K562 (cell line): Measurements from ENCODE around the gene SEMA4G. TPM values are rescaled to one million over a fixed set of nuclear protein-coding genes. Genes with fewer than 3 reads are reported as not detected.
A peak's percentile ranks its signal among the peaks of the same experiment; 100 is the strongest.

ENCODE experiments used
- CCNT2 ChIP-seq: IDR thresholded peaks from 2 replicates; pipeline ENCODE4 v1.6.1; 2011; ENCODE audit warnings: borderline replicate concordance, low read depth, mild to moderate bottlenecking, moderate library complexity, mixed read lengths, low read length; ENCODE audit not compliant: insufficient read length; ENCODE audit errors: extremely low read depth
- CEBPG ChIP-seq, 3 experiments: fragments of 200-800 bp in 1 of 3; sonication (Bioruptor generic) in 1 of 3; sonication (generic) in 1 of 3; formaldehyde crosslinking in 1 of 3; IDR thresholded peaks in 2 of 3; conservative IDR thresholded peaks in 1 of 3; 2 replicates each; pipeline versions ENCODE4 v1.6.1 to v1.8.0; 2016 to 2022; ENCODE audit warnings: missing compliant biosample characterization in 2 of 3, missing genetic modification characterization in 2 of 3, mild to moderate bottlenecking in 1 of 3, missing genetic modification reagents in 1 of 3
- CHD2 ChIP-seq: IDR thresholded peaks from 2 replicates; pipeline ENCODE4 v1.6.1; 2011; ENCODE audit warnings: low read depth, low read length
- CHD4 ChIP-seq: fragments of 200-600 bp; sonication (generic); IDR thresholded peaks from 3 replicates; pipeline ENCODE4 v1.6.1; 2012; ENCODE audit warnings: low read depth, mild to moderate bottlenecking, mixed read lengths, low read length, inconsistent platforms; ENCODE audit not compliant: insufficient read depth, insufficient replicate concordance, poor library complexity, severe bottlenecking
- CTBP1 ChIP-seq: fragments of 450-650 bp; IDR thresholded peaks from 2 replicates; pipeline ENCODE4 v1.6.1; 2016; ENCODE audit warnings: borderline replicate concordance
- FOXA1 ChIP-seq: fragments of 450-650 bp; IDR thresholded peaks from 2 replicates; pipeline ENCODE4 v1.6.1; 2016; ENCODE audit warnings: mild to moderate bottlenecking, borderline replicate concordance
- GATAD2B ChIP-seq: fragments of 450-650 bp; IDR thresholded peaks from 2 replicates; pipeline ENCODE4 v1.6.1; 2017; ENCODE audit warnings: mild to moderate bottlenecking, borderline replicate concordance
- MAZ ChIP-seq, 2 experiments: fragments of 450-650 bp in 1 of 2; sonication (generic) in 1 of 2; formaldehyde crosslinking; IDR thresholded peaks in 1 of 2; conservative IDR thresholded peaks in 1 of 2; 2 replicates each; pipeline versions ENCODE4 v1.4.0 to v1.5.0; 2020; ENCODE audit warnings: mild to moderate bottlenecking in 1 of 2, missing genetic modification reagents in 1 of 2
- PKNOX1 ChIP-seq: fragments of 450-650 bp; IDR thresholded peaks from 2 replicates; pipeline ENCODE4 v1.6.1; 2016
- RCOR1 ChIP-seq, 2 experiments: IDR thresholded peaks; 2 replicates each; pipeline ENCODE4 v1.6.1; 2012; ENCODE audit warnings: low read depth in 2 of 2, low read length in 2 of 2, borderline replicate concordance in 1 of 2, improper control_type of control experiment in 1 of 2
- RUNX1 ChIP-seq: sonication (generic); IDR thresholded peaks from 2 replicates; pipeline ENCODE4 v1.6.1; 2016; ENCODE audit warnings: antibody characterized with exemption, low read depth
- STAT5B ChIP-seq: fragments of 250-450 bp; sonication (Bioruptor Pico); IDR thresholded peaks from 2 replicates; pipeline ENCODE4 v1.8.0; 2021; ENCODE audit warnings: mild to moderate bottlenecking, inconsistent platforms
- TAF7 ChIP-seq: fragments of 450-650 bp; IDR thresholded peaks from 2 replicates; pipeline ENCODE4 v1.6.1; 2016; ENCODE audit warnings: missing genetic modification characterization, missing compliant biosample characterization
- TFAP4 ChIP-seq: sonication (generic); formaldehyde crosslinking; IDR thresholded peaks from 2 replicates; pipeline ENCODE4 v1.8.0; 2022; ENCODE audit warnings: missing genetic modification reagents, mild to moderate bottlenecking, moderate library complexity, borderline replicate concordance
- THAP12 ChIP-seq: fragments of 250-450 bp; sonication (Bioruptor Pico); IDR thresholded peaks from 2 replicates; pipeline ENCODE4 v1.9.0; 2021; ENCODE audit warnings: mild to moderate bottlenecking, inconsistent platforms
- THRB ChIP-seq: fragments of 450-650 bp; formaldehyde crosslinking; conservative IDR thresholded peaks from 2 replicates; pipeline ENCODE4 v1.4.0; 2022; ENCODE audit warnings: mild to moderate bottlenecking, missing genetic modification characterization
- TRIM28 ChIP-seq: fragments of 450-650 bp; IDR thresholded peaks from 2 replicates; pipeline ENCODE4 v1.6.1; 2017
- ZBTB2 ChIP-seq: fragments of 450-650 bp; IDR thresholded peaks from 2 replicates; pipeline ENCODE4 v1.6.1; 2016; ENCODE audit warnings: antibody characterized with exemption
- ZKSCAN3 ChIP-seq: fragments of 250-450 bp; sonication (Bioruptor Pico); IDR thresholded peaks from 2 replicates; pipeline ENCODE4 v1.4.0; 2020
- ZNF384 ChIP-seq: IDR thresholded peaks from 2 replicates; pipeline ENCODE4 v1.6.1; 2012; ENCODE audit warnings: low read depth, low read length, improper control_type of control experiment
- polyA plus RNA-seq, 8 experiments: library from polyadenylated mRNA; depleted of rRNA in 4 of 8; stranded (reverse) in 5 of 8; unstranded in 3 of 8; fragments of >200 nt; fragmentation: Nextera tagmentation in 2 of 8; fragmentation: Illumina TruSeq in 1 of 8; extraction: Ambion mirVana in 2 of 8; extraction: Trizol in 1 of 8; gene quantifications; 2 replicates each; pipeline versions ENCODE4 v1.2.1 to v1.2.3, GENCODE V29; 2011 to 2014; ENCODE audit warnings: inconsistent platforms in 1 of 8, missing spikeins in 1 of 8
- total RNA-seq, 7 experiments: library from RNA; depleted of rRNA in 6 of 7; stranded (reverse); fragments of >200 nt in 6 of 7; fragmentation: Illumina TruSeq in 2 of 7; extraction: Trizol in 2 of 7; gene quantifications; 2 replicates each; pipeline versions ENCODE4 v1.2.1 to v1.2.3, GENCODE V29; 2011 to 2021; ENCODE audit warnings: low replicate concordance in 1 of 7

Gene SEMA4G
- total and polyA plus RNA-seq, 9 of the 15 experiments (the other 6 are each of a cell fraction or from before 2014, with no cell fraction given) = 0.40 to 7.8 (median 1.8) TPM

GRCh38 chr10:100998183-100998990 is 29.1 kb downstream of the SEMA4G start (continued):
- TF ChIP-seq TRIM28 (no peak), PKNOX1 (0 out of 2 replicates have a peak, but pooled peaks have one; percentile 17), RCOR1 (IDR thresholded peaks at IDR 0.05; ENCODE audit: borderline replicate concordance in 1 of 2, low read depth in 2 of 2, low read length in 2 of 2) (no peak), CHD2 (no peak), GATAD2B (no peak), ZNF384 (no peak), ZKSCAN3 (no peak), MAZ (CRISPR knock-in tag; conservative IDR thresholded peaks at IDR 0.05 in 1 of 2, IDR thresholded peaks at IDR 0.05 in 1 of 2) (no peak), ZBTB2 (no peak), STAT5B (CRISPR knock-in tag) (no peak), TFAP4 (CRISPR knock-in tag) (peak; percentile 87), CTBP1 (no peak), FOXA1 (no peak), TAF7 (tag) (no peak), CHD4 (no peak), CCNT2 (no peak), THRB (CRISPR knock-in tag) (peak; percentile 62; the same call in 1 of the 2 replicates), RUNX1 (no peak), THAP12 (no peak), CEBPG (CRISPR knock-in tag; IDR thresholded peaks at IDR 0.05) (no peak), CEBPG (tag; conservative IDR thresholded peaks at IDR 0.05 in 1 of 2, IDR thresholded peaks at IDR 0.05 in 1 of 2) (no peak)
